Neural crest cell (in vitro differentiated cells): ENCODE data around the gene VWA3A. TPM values are rescaled to one million over a fixed set of nuclear protein-coding genes. Genes with fewer than 3 reads are reported as not detected.
"Not testable (repeated sequence)": the region's sequence is repeated elsewhere in the genome, so short reads cannot be mapped to it uniquely, and the experiment has no call there.

Experiments used
- DNase-seq: peaks from one replicate; pipeline ENCODE4 v3.0.0; 2021; ENCODE audit warnings: low read depth, mixed read lengths, low spot score
- H3K27ac Mint-ChIP-seq: one replicate; pipeline ENCODE4 v1.8.0; 2021; ENCODE audit warnings: mild to moderate bottlenecking, mixed read lengths; ENCODE audit not compliant: unreplicated experiment
- H3K27me3 Mint-ChIP-seq: 2 replicates; pipeline ENCODE4 v1.8.0; 2021; ENCODE audit warnings: low read depth, mild to moderate bottlenecking, mixed read lengths
- H3K36me3 Mint-ChIP-seq: 2 replicates; pipeline ENCODE4 v1.8.0; 2021; ENCODE audit warnings: low read depth, mild to moderate bottlenecking, mixed read lengths
- H3K4me1 Mint-ChIP-seq: 2 replicates; pipeline ENCODE4 v1.8.0; 2021; ENCODE audit warnings: mixed read lengths
- H3K4me3 Mint-ChIP-seq: one replicate; pipeline ENCODE4 v1.8.0; 2021; ENCODE audit warnings: mild to moderate bottlenecking, mixed read lengths
- H3K9me3 Mint-ChIP-seq: 2 replicates; pipeline ENCODE4 v1.8.0; 2021; ENCODE audit warnings: mixed read lengths
- total RNA-seq: library from RNA; stranded (reverse); gene quantifications from 2 replicates; pipeline ENCODE4 v1.2.1, GENCODE V29; 2021
- TF ChIP-seq, protein P1 (sequence below): fragments of 200-600 bp; sonication (generic); conservative IDR thresholded peaks from 2 replicates; pipeline ENCODE4 v1.5.0; 2021; ENCODE audit warnings: antibody characterized with exemption, mild to moderate bottlenecking

VWA3A gene
- total RNA-seq, 1 donor from 2014 or later: not detected

GRCh38 chr16:22162656-22163009 is 70.3 kb downstream of the VWA3A start:
- no peak overlapping the region for H3K4me3 Mint-ChIP-seq

DNA sequence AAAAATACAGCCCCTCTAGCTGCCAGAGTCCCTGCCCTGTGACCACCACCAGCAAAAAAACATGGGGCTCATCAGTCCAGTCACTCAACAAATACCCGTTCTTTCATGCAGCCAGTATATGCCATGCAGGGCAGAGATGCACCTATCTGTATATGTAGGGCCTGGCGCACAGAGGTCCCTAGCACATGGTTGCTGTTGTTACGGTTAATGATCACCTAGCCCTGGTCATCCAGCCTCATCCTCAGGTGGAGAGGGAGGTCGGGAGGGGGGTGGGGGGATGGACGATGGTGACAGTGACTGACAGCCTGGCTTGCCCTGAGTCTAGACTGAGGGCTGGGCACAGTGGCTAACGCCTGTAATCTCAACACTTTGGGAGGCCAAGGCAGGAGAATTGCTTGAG is 71.5 kb downstream of the VWA3A start:
- peaks cover 63% of the 10 kb centered on the region for H3K27me3 Mint-ChIP-seq
- TF ChIP-seq, protein P1, sequence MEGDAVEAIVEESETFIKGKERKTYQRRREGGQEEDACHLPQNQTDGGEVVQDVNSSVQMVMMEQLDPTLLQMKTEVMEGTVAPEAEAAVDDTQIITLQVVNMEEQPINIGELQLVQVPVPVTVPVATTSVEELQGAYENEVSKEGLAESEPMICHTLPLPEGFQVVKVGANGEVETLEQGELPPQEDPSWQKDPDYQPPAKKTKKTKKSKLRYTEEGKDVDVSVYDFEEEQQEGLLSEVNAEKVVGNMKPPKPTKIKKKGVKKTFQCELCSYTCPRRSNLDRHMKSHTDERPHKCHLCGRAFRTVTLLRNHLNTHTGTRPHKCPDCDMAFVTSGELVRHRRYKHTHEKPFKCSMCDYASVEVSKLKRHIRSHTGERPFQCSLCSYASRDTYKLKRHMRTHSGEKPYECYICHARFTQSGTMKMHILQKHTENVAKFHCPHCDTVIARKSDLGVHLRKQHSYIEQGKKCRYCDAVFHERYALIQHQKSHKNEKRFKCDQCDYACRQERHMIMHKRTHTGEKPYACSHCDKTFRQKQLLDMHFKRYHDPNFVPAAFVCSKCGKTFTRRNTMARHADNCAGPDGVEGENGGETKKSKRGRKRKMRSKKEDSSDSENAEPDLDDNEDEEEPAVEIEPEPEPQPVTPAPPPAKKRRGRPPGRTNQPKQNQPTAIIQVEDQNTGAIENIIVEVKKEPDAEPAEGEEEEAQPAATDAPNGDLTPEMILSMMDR: no peak
- H3K36me3 Mint-ChIP-seq: no peaks in the 10 kb centered on the region
- H3K27ac Mint-ChIP-seq: no peak overlapping the region
- peaks cover 5% of the 10 kb centered on the region for H3K9me3 Mint-ChIP-seq
- H3K4me1 Mint-ChIP-seq: no peaks in the 10 kb centered on the region
- no peak overlapping the region for H3K4me3 Mint-ChIP-seq
- DNase-seq: no peak

More at GRCh38 chr16:22162656-22163009, 70.3 kb downstream of the VWA3A start:
- no peaks in the 10 kb centered on the region for H3K4me1 Mint-ChIP-seq
- H3K36me3 Mint-ChIP-seq: no peaks in the 10 kb centered on the region
- no peak for DNase-seq
- peaks cover 5% of the 10 kb centered on the region for H3K9me3 Mint-ChIP-seq
- H3K27ac Mint-ChIP-seq: no peak overlapping the region
- peaks cover 72% of the 10 kb centered on the region for H3K27me3 Mint-ChIP-seq
- TF ChIP-seq, protein P1: no peak

DNA sequence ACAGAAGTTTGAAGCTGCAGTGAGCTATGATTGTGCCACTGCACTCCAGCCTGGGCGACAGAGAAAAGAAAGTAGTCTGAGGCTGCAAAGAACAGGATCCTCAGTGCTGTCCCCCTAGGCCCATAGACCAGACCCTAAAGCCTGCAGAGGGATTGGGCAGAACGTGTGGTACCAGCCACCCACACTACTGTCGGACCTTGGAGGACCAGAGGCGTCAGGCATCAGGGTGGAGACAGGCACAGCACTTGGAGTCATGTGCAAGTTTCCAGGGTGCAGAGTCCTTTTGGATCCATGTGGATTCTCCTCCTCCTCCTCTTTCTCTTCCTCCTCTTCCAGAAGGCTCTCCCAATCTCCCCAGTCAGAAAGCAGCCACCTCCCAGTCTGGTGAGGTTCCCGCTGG is 72.1 kb downstream of the VWA3A start:
- no peaks in the 10 kb centered on the region for H3K36me3 Mint-ChIP-seq
- peaks cover 59% of the 10 kb centered on the region for H3K27me3 Mint-ChIP-seq
- H3K4me3 Mint-ChIP-seq: no peak overlapping the region
- no peak for DNase-seq
- TF ChIP-seq, protein P1: no peak
- H3K4me1 Mint-ChIP-seq: no peaks in the 10 kb centered on the region
- H3K27ac Mint-ChIP-seq: no peak overlapping the region
- H3K9me3 Mint-ChIP-seq: peaks cover 5% of the 10 kb centered on the region

GRCh38 chr16:22165508-22166285 is 73.4 kb downstream of the VWA3A start:
- Mint-ChIP-seq H3K36me3 (no peaks in the 10 kb centered on the region), H3K4me3 (no peak overlapping the region), H3K9me3 (peaks cover 5% of the 10 kb centered on the region), H3K27ac (no peak overlapping the region), H3K27me3 (peaks cover 49% of the 10 kb centered on the region), H3K4me1 (no peaks in the 10 kb centered on the region)
- DNase-seq: no peak
- TF ChIP-seq, protein P1: no peak

DNA sequence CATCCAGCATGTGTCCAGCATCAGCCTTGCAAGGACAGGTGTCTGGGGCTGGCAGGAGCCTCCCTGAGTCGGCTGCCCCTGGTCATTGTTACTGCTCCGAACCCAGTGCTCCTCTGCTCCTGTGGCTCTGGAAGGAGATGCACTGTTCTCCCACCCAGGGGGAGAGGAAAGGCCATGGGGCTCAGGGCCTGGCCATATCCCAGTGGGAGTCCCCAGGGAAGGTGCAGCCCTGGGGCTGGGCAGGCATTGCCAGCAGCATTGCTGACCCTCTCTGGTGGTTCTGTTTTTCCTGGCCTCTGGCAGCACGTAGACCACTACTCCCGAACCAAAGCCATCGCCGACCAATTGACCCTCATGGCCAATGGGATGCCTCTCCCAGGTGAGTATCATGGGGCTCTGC is 79.6 kb downstream of the VWA3A start:
- H3K4me1 Mint-ChIP-seq: no peaks in the 10 kb centered on the region
- peaks cover 8% of the 10 kb centered on the region for H3K27me3 Mint-ChIP-seq
- no peak for DNase-seq
- TF ChIP-seq, protein P1: no peak
- no peaks in the 10 kb centered on the region for H3K9me3 Mint-ChIP-seq
- no peak overlapping the region for H3K27ac Mint-ChIP-seq
- H3K4me3 Mint-ChIP-seq: no peak overlapping the region
- H3K36me3 Mint-ChIP-seq: no peaks in the 10 kb centered on the region

GRCh38 chr16:22172642-22173041 is 80.3 kb downstream of the VWA3A start:
- H3K27ac Mint-ChIP-seq, H3K9me3 Mint-ChIP-seq, H3K4me1 Mint-ChIP-seq, H3K36me3 Mint-ChIP-seq, H3K4me3 Mint-ChIP-seq, DNase-seq, H3K27me3 Mint-ChIP-seq: not testable (repeated sequence)
